Measurements from ENCODE around the gene HSPA2.

The HSPA2 gene

GRCh38 chr14:64518229-64518628 lies 22.3 kb upstream of the HSPA2 start:
- Histone ChIP-seq H3K36me3 (replicated peaks) (peaks cover 19% of the 10 kb centered on the region), H3K27me3 (replicated peaks) (no peaks in the 10 kb centered on the region), H3K4me3 (ENCODE audit: low read depth, low read length) (no peak overlapping the region), H3K27ac (no peak overlapping the region)
- in situ Hi-C loops (cut with HindIII; ENCODE audit: low pct_ligation_motif_present, low sequenced_read_pairs) = no loop called here
- TF ChIP-seq CTCF (IDR thresholded peaks at IDR 0.05; ENCODE audit: low read depth, low read length, missing control alignments) = no peak
- no peak for DNase-seq

- Histone ChIP-seq H3K27me3 (replicated peaks) (no peaks in the 10 kb centered on the region), H3K36me3 (replicated peaks) (peaks cover 21% of the 10 kb centered on the region), H3K4me3 (ENCODE audit: low read depth, low read length) (no peak overlapping the region), H3K27ac (no peak overlapping the region)
- no peak for TF ChIP-seq CTCF (IDR thresholded peaks at IDR 0.05; ENCODE audit: low read depth, low read length, missing control alignments)
- DNase-seq = no peak
- in situ Hi-C loops (cut with HindIII; ENCODE audit: low pct_ligation_motif_present, low sequenced_read_pairs) = no loop called here
Measured at GRCh38 chr14:64520699-64521098, 19.8 kb upstream of the HSPA2 start.

- Histone ChIP-seq H3K4me3 (ENCODE audit: low read depth, low read length) (no peak overlapping the region), H3K27me3 (replicated peaks) (no peaks in the 10 kb centered on the region), H3K27ac (no peak overlapping the region), H3K36me3 (replicated peaks) (peaks cover 27% of the 10 kb centered on the region)
- in situ Hi-C loops (cut with HindIII; ENCODE audit: low pct_ligation_motif_present, low sequenced_read_pairs) = no loop called here
- no peak for DNase-seq
- no peak for TF ChIP-seq CTCF (IDR thresholded peaks at IDR 0.05; ENCODE audit: low read depth, low read length, missing control alignments)
Measured at GRCh38 chr14:64522591-64523355, 17.8 kb upstream of the HSPA2 start.

- no peak overlapping the region for H3K4me3 ChIP-seq (ENCODE audit: low read depth, low read length)
- peaks cover 27% of the 10 kb centered on the region for H3K36me3 ChIP-seq (replicated peaks)
- no peak for DNase-seq
- no peaks in the 10 kb centered on the region for H3K27me3 ChIP-seq (replicated peaks)
- in situ Hi-C loops (cut with HindIII; ENCODE audit: low pct_ligation_motif_present, low sequenced_read_pairs) = no loop called here
- no peak for TF ChIP-seq CTCF (IDR thresholded peaks at IDR 0.05; ENCODE audit: low read depth, low read length, missing control alignments)
- H3K27ac ChIP-seq = no peak overlapping the region
Measured at GRCh38 chr14:64525354-64525753, 15.2 kb upstream of the HSPA2 start.

GRCh38 chr14:64531567-64531966 lies 9.0 kb upstream of the HSPA2 start:
- in situ Hi-C loops (cut with HindIII; ENCODE audit: low pct_ligation_motif_present, low sequenced_read_pairs) = no loop called here
- Histone ChIP-seq H3K4me3 (ENCODE audit: low read depth, low read length) (no peak overlapping the region), H3K36me3 (replicated peaks) (peaks cover 2% of the 10 kb centered on the region), H3K27ac (no peak overlapping the region), H3K27me3 (replicated peaks) (no peaks in the 10 kb centered on the region)
- no peak for DNase-seq
- no peak for TF ChIP-seq CTCF (IDR thresholded peaks at IDR 0.05; ENCODE audit: low read depth, low read length, missing control alignments)
